ENCODE data around the gene TSBP1. TPM values are rescaled to one million over a fixed set of nuclear protein-coding genes. Genes with fewer than 3 reads are reported as not detected.

TSBP1 gene
- total RNA-seq, 1 experiment from 2014 or later: not detected

- H3K4ac ChIP-seq (ENCODE audit: low read depth, low read length): no peak overlapping the region
- no peaks in the 10 kb centered on the region for H3K9me3 ChIP-seq (ENCODE audit: control insufficient read depth, low read depth, low read length)
- Mint-ChIP-seq H3K27me3 (ENCODE audit: low read depth) (no peaks in the 10 kb centered on the region), H3K9me3 (no peaks in the 10 kb centered on the region), H3K4me1 (no peaks in the 10 kb centered on the region), H3K36me3 (ENCODE audit: insufficient read depth in 1 of 3, low read depth in 3 of 3) (no peaks in the 10 kb centered on the region), H3K4me3 (no peak overlapping the region), H3K27ac (no peak overlapping the region)
- H3K4me2 ChIP-seq (ENCODE audit: insufficient read depth, insufficient read length, low read length): no peak overlapping the region
- H4K8ac ChIP-seq (replicated peaks; ENCODE audit: insufficient read length, low read depth, low read length): no peak overlapping the region
- no peak overlapping the region for H3K23ac ChIP-seq (ENCODE audit: insufficient read length, low read depth, low read length)
- no peak overlapping the region for H3K14ac ChIP-seq (ENCODE audit: insufficient read depth, low read length)
- no peak overlapping the region for H2AK5ac ChIP-seq (ENCODE audit: insufficient read length, low read length)
- no peak overlapping the region for H2BK120ac ChIP-seq (ENCODE audit: low read depth, low read length, poor library complexity, severe bottlenecking)
- no peak overlapping the region for H3K9ac ChIP-seq (ENCODE audit: extremely low read depth, insufficient read length, low read length)
- no peak overlapping the region for H3T11ph ChIP-seq (ENCODE audit: low read length)
- H4K20me1 ChIP-seq (ENCODE audit: control insufficient read depth, insufficient read depth, insufficient read length): no peaks in the 10 kb centered on the region
- no peak overlapping the region for H2BK5ac ChIP-seq (ENCODE audit: insufficient read length, low read length)
- H2AFZ ChIP-seq (ENCODE audit: low read length): no peak overlapping the region
- H2BK20ac ChIP-seq (ENCODE audit: low read depth, low read length, poor library complexity, severe bottlenecking): no peak overlapping the region
- no peak for TF ChIP-seq CTCF (conservative IDR thresholded peaks at IDR 0.05)
- no peak overlapping the region for H2BK12ac ChIP-seq (ENCODE audit: insufficient read length, low read depth, low read length)
- no peak overlapping the region for H3K56ac ChIP-seq (ENCODE audit: insufficient read length, low read depth, low read length)
- H3K23me2 ChIP-seq (ENCODE audit: insufficient read length, low read depth, low read length, poor library complexity, severe bottlenecking): no peaks in the 10 kb centered on the region
- no peaks in the 10 kb centered on the region for H3K4me1 ChIP-seq (ENCODE audit: insufficient read depth, low read length)
- no peak overlapping the region for H4K91ac ChIP-seq (ENCODE audit: insufficient read length, low read depth, low read length)
- H2BK15ac ChIP-seq (ENCODE audit: low read depth, low read length): no peak overlapping the region
- no peak overlapping the region for H4K5ac ChIP-seq (ENCODE audit: insufficient read length, low read depth, low read length)
- no peaks in the 10 kb centered on the region for H3K27me3 ChIP-seq (ENCODE audit: insufficient read depth, low read length)
- H3K79me1 ChIP-seq (ENCODE audit: insufficient read depth, low read depth, low read length, poor library complexity, severe bottlenecking): no peaks in the 10 kb centered on the region
- H3K79me2 ChIP-seq (ENCODE audit: insufficient read depth, low read length): 0 out of 2 replicates have a peak, but pooled peaks cover 1% of the 10 kb centered on the region
- no peak overlapping the region for H3K27ac ChIP-seq (ENCODE audit: insufficient read length, low read depth, low read length)
- no peak overlapping the region for H3K18ac ChIP-seq (ENCODE audit: insufficient read length, low read depth, low read length)
- DNase-seq: no peak
These were observed 80.7 kb downstream of the TSBP1 start for GRCh38 chr6:32290886-32291450.

Measured in H9 (cell line).